ENCODE measurements around the gene CAPN2. TPM values are rescaled to one million over a fixed set of nuclear protein-coding genes. Genes with fewer than 3 reads are reported as not detected.
"Not testable (repeated sequence)": the region's sequence is repeated elsewhere in the genome, so short reads cannot be mapped to it uniquely, and the experiment has no call there.

The CAPN2 gene
- total RNA-seq, 2 donors from 2014 or later: 235 to 258 TPM

DNA sequence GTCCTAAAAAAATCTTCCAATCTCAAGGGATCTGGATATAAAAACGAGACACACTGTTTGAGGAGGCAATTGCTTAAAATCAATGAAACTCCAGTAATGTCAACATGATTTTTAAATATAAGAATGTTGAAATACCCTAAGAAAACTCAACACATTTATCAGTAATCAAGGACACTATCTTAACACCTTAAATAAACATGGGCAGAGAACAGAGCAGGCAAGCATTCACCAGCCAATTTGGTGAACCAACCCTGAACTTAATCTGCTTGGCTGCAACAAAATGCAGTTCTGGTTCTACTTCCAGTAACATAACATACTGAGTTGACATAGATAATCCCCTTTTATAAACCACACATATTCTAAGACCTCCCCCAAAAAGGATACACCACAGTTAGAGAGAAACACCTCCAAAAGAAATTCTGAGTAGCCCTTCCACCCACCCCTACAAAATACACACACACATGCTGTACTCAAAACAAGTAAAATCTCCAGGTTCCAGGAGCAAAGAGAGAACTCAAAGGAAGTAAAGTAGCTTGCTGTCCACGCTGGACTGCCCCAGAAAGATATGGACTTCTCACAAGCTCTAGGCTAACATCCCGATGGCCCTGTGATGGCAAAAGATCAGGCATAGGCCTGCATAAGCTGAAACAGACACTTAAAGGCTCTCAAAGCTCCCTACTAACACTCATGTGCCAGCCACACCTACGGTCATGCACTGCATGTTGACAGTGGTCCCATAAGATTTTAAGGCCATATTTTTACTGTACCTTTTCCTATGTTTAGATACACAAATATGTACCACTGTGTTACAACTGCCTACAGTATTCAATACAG, 102.9 kb downstream of the CAPN2 start:
- Histone ChIP-seq H3K27me3 (replicated peaks; ENCODE audit: insufficient read depth) (no peaks in the 10 kb centered on the region), H3K4me1 (ENCODE audit: control insufficient read depth in 1 of 2, low read depth in 2 of 2) (peaks cover 15 to 30% of the 10 kb centered on the region in 2 donors), H3K36me3 (peaks cover 19% of the 10 kb centered on the region), H3K27ac (no peak overlapping the region), H3K4me3 (no peak overlapping the region), H3K9me3 (no peaks in the 10 kb centered on the region)
- no peak for ATAC-seq (ENCODE audit: insufficient number of reproducible peaks, low FRiP score, low read depth)
- DNase-seq (ENCODE audit: low spot score): no peak
- no peak for TF ChIP-seq CTCF (IDR thresholded peaks at IDR 0.05)

GRCh38 chr1:223815865-223816264, 103.5 kb downstream of the CAPN2 start:
- H3K36me3 ChIP-seq: peaks cover 19% of the 10 kb centered on the region
- TF ChIP-seq CTCF (IDR thresholded peaks at IDR 0.05): no peak
- DNase-seq (ENCODE audit: low spot score) (no peak), ATAC-seq (ENCODE audit: insufficient number of reproducible peaks, low FRiP score, low read depth) (no peak)
- H3K4me1 ChIP-seq (ENCODE audit: control insufficient read depth in 1 of 2, low read depth in 2 of 2): peaks cover 21 to 36% of the 10 kb centered on the region in 2 donors
- no peak overlapping the region for H3K4me3 ChIP-seq
- H3K9me3 ChIP-seq: no peaks in the 10 kb centered on the region
- no peaks in the 10 kb centered on the region for H3K27me3 ChIP-seq (replicated peaks; ENCODE audit: insufficient read depth)
- H3K27ac ChIP-seq: no peak overlapping the region

DNA sequence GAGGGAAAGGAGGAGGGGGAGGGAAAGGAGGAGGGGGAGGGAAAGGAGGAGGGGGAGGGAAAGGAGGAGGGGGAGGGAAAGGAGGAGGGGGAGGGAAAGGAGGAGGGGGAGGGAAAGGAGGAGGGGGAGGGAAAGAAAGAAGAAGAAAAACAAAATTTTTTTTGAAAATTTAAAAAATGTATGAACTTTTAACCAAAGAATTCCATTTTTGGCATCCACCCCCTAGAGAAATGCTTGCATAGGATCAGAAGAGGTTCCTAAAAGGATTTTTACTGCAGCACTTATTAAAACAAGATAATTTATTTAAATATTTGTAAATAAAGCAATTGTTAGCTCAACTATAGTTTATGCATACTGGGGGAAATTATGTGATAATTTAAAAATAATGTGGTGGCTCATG, 104.9 kb downstream of the CAPN2 start:
- not testable (repeated sequence) for H3K27ac ChIP-seq; H3K9me3 ChIP-seq; H3K4me3 ChIP-seq; DNase-seq (ENCODE audit: low spot score); ATAC-seq (ENCODE audit: insufficient number of reproducible peaks, low FRiP score, low read depth); H3K27me3 ChIP-seq (replicated peaks; ENCODE audit: insufficient read depth)
- peaks cover 21 to 48% of the 10 kb centered on the region in 2 donors for H3K4me1 ChIP-seq (ENCODE audit: control insufficient read depth in 1 of 2, low read depth in 2 of 2)
- H3K36me3 ChIP-seq: peaks cover 17% of the 10 kb centered on the region

GRCh38 chr1:223819730-223820514, 107.6 kb downstream of the CAPN2 start:
- peak; percentile 26 for ATAC-seq (ENCODE audit: insufficient number of reproducible peaks, low FRiP score, low read depth)
- DNase-seq (ENCODE audit: low spot score): no peak
- Histone ChIP-seq H3K36me3 (no peaks in the 10 kb centered on the region), H3K27ac (peak overlapping the region; percentile 7 to 62), H3K27me3 (replicated peaks; ENCODE audit: insufficient read depth) (no peaks in the 10 kb centered on the region), H3K4me1 (ENCODE audit: control insufficient read depth in 1 of 2, low read depth in 2 of 2) (peaks cover 21 to 72% of the 10 kb centered on the region in 2 donors), H3K9me3 (no peaks in the 10 kb centered on the region), H3K4me3 (peak overlapping the region; percentile 3)
- no peak for TF ChIP-seq CTCF (IDR thresholded peaks at IDR 0.05)

GRCh38 chr1:223820515-223820858, 108.1 kb downstream of the CAPN2 start:
- TF ChIP-seq CTCF (IDR thresholded peaks at IDR 0.05): no peak
- DNase-seq (ENCODE audit: low spot score) (no peak), ATAC-seq (ENCODE audit: insufficient number of reproducible peaks, low FRiP score, low read depth) (no peak)
- H3K4me3 ChIP-seq: peak overlapping the region; percentile 3
- H3K27me3 ChIP-seq (replicated peaks; ENCODE audit: insufficient read depth): no peaks in the 10 kb centered on the region
- H3K36me3 ChIP-seq: no peaks in the 10 kb centered on the region
- H3K4me1 ChIP-seq (ENCODE audit: control insufficient read depth in 1 of 2, low read depth in 2 of 2): peaks cover 21 to 72% of the 10 kb centered on the region in 2 donors
- H3K27ac ChIP-seq: peak overlapping the region; percentile 7 to 62
- H3K9me3 ChIP-seq: no peaks in the 10 kb centered on the region

Data from thoracic aorta (tissue), 2 donors.